ENCODE data around the gene CCDC40. TPM values are rescaled to one million over a fixed set of nuclear protein-coding genes. Genes with fewer than 3 reads are reported as not detected.

The CCDC40 gene
- total RNA-seq, 1 donor from 2014 or later, result 0.37 TPM

DNA sequence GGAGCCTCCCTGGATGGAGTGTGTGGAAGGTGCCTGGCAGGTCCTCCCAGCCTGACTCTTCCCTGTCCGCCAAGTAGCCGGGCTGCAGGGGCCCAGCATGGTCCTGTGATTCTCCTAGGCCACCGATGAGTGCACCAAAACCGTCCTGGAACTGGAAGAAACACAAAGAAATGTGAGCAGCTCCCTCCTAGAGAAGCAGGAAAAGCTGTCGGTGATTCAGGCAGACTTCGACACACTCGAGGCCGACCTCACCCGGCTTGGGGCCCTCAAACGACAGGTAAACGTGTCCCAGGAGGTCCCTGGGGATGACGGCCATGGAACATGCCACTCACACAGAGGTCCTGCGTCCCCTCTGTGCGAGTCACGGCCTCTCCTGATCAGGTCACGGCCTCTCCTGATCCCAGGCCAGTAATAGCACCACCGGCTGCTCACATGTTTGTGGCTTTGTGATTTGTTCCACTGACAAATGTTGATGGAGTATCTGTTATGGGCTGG lies 60.7 kb downstream of the CCDC40 start:
- intact Hi-C loops (cut with micrococcal nuclease), result no loop called here
- Mint-ChIP-seq H3K27me3 (peaks cover 9% of the 10 kb centered on the region), H3K36me3 (ENCODE audit: low read depth) (no peaks in the 10 kb centered on the region), H3K9me3 (no peaks in the 10 kb centered on the region), H3K27ac (no peak overlapping the region), H3K4me1 (peaks cover 18% of the 10 kb centered on the region), H3K4me3 (no peak overlapping the region)
- DNase-seq, result peak; percentile 54

- DNase-seq, result no peak
Measured at GRCh38 chr17:80097844-80098691, 61.6 kb downstream of the CCDC40 start.

GRCh38 chr17:80099291-80100034 lies 63.0 kb downstream of the CCDC40 start:
- H3K27ac Mint-ChIP-seq, result no peak overlapping the region
- no peaks in the 10 kb centered on the region for H3K9me3 Mint-ChIP-seq
- H3K27me3 Mint-ChIP-seq, result peaks cover 8% of the 10 kb centered on the region
- intact Hi-C loops (cut with micrococcal nuclease), result loop anchor here (2.0 kb wide), 1 partner anchor 155 kb away; no protein-coding TSS in a partner anchor
- H3K36me3 Mint-ChIP-seq (ENCODE audit: low read depth), result no peaks in the 10 kb centered on the region
- DNase-seq, result no peak
- peaks cover 24% of the 10 kb centered on the region for H3K4me1 Mint-ChIP-seq
- H3K4me3 Mint-ChIP-seq, result peak overlapping the region; percentile 26

More at GRCh38 chr17:80097844-80098691, 61.6 kb downstream of the CCDC40 start:
- no peaks in the 10 kb centered on the region for H3K36me3 Mint-ChIP-seq (ENCODE audit: low read depth)
- H3K4me1 Mint-ChIP-seq, result peaks cover 21% of the 10 kb centered on the region
- intact Hi-C loops (cut with micrococcal nuclease), result no loop called here
- no peak overlapping the region for H3K27ac Mint-ChIP-seq
- H3K4me3 Mint-ChIP-seq, result no peak overlapping the region
- H3K9me3 Mint-ChIP-seq, result no peaks in the 10 kb centered on the region
- H3K27me3 Mint-ChIP-seq, result peaks cover 7% of the 10 kb centered on the region

DNA sequence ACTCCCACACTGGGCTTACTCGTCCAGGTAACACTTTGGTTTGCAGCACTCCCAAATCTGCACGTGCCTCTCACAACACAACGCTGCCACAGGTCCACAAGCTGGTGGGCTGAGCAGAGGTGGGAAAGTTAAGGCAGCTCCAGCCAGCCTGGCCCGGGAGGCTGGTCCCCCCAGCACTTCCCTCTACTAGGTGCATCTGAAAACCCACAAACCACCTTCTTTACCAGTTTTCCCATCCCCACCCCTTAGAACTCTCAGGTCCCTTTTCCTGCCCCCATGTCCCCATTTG lies 63.5 kb downstream of the CCDC40 start:
- peak overlapping the region; percentile 88 for H3K4me3 Mint-ChIP-seq

DNA sequence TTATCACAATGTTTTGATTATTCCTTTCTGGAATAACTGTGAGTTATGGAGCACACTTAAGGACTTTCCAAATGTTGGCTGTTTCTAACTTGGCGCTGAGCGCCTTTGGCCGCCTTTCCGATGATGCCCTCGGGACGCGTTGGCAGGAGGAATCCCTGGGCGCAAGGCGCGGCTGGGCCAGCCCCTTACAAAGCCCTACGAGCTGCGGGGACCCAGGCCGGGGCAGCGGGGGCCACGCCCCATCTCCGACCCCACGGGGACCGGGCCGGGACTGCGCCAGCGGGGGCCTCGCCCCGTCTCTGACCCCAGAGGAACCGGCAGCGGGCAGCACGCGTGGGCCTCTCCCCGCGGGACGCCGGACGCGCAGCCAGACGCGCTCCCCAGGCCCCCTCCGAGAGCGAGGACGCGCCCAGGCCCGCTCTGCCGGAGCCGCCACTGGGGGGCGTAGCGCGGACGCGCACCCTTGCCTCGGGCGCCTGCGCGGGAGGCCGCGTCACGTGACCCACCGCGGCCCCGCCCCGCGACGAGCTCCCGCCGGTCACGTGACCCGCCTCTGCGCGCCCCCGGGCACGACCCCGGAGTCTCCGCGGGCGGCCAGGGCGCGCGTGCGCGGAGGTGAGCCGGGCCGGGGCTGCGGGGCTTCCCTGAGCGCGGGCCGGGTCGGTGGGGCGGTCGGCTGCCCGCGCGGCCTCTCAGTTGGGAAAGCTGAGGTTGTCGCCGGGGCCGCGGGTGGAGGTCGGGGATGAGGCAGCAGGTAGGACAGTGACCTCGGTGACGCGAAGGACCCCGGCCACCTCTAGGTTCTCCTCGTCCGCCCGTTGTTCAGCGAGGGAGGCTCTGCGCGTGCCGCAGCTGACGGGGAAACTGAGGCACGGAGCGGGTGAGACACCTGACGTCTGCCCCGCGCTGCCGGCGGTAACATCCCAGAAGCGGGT lies 64.8 kb downstream of the CCDC40 start, which contains the start of gene GAA:
Gene GAA, plus strand, starts transcription at position 571 of the 935 bp plus-strand sequence. CDS start 3,006 bp downstream, outside the sequence.
- intact Hi-C loops (cut with micrococcal nuclease), result loop anchor here (1.0 to 2.0 kb wide), 2 partner anchors 46 to 154 kb away; partner anchors contain the start of gene EIF4A3

More for the DNA sequence above, 63.5 kb downstream of the CCDC40 start:
- Mint-ChIP-seq H3K36me3 (ENCODE audit: low read depth) (no peaks in the 10 kb centered on the region), H3K27ac (peak overlapping the region; percentile 72), H3K9me3 (no peaks in the 10 kb centered on the region), H3K4me1 (peaks cover 24% of the 10 kb centered on the region), H3K27me3 (peaks cover 8% of the 10 kb centered on the region)
- DNase-seq, result no peak
- intact Hi-C loops (cut with micrococcal nuclease), result loop anchor here (2.0 kb wide), 1 partner anchor 155 kb away; no protein-coding TSS in a partner anchor

GRCh38 chr17:80101946-80102663 lies 65.7 kb downstream of the CCDC40 start:
- peak overlapping the region; percentile 87 for H3K27ac Mint-ChIP-seq
- intact Hi-C loops (cut with micrococcal nuclease), result loop anchor here (1.0 to 2.0 kb wide), 2 partner anchors 45 to 153 kb away; partner anchors contain the start of gene EIF4A3
- no peaks in the 10 kb centered on the region for H3K9me3 Mint-ChIP-seq
- no peaks in the 10 kb centered on the region for H3K36me3 Mint-ChIP-seq (ENCODE audit: low read depth)
- peak overlapping the region; percentile 95 for H3K4me3 Mint-ChIP-seq
- peaks cover 8% of the 10 kb centered on the region for H3K27me3 Mint-ChIP-seq
- H3K4me1 Mint-ChIP-seq, result peaks cover 24% of the 10 kb centered on the region
- peak; percentile 66 for DNase-seq

More for the DNA sequence above, 64.8 kb downstream of the CCDC40 start, which contains the start of gene GAA:
- Mint-ChIP-seq H3K27me3 (peaks cover 8% of the 10 kb centered on the region), H3K36me3 (ENCODE audit: low read depth) (no peaks in the 10 kb centered on the region), H3K9me3 (no peaks in the 10 kb centered on the region), H3K4me1 (peaks cover 24% of the 10 kb centered on the region), H3K27ac (peak within 1 kb of the TSS; percentile 87), H3K4me3 (peak within 1 kb of the TSS; percentile 95)
- DNase-seq, result peak; percentile 97

- peaks cover 24% of the 10 kb centered on the region for H3K4me1 Mint-ChIP-seq
Measured at GRCh38 chr17:80102664-80103448, 66.4 kb downstream of the CCDC40 start.

GRCh38 chr17:80103449-80104085 lies 67.1 kb downstream of the CCDC40 start:
- intact Hi-C loops (cut with micrococcal nuclease), result no loop called here
- peaks cover 8% of the 10 kb centered on the region for H3K27me3 Mint-ChIP-seq
- peak overlapping the region; percentile 53 for H3K4me3 Mint-ChIP-seq
- no peak overlapping the region for H3K27ac Mint-ChIP-seq
- DNase-seq, result no peak
- no peaks in the 10 kb centered on the region for H3K36me3 Mint-ChIP-seq (ENCODE audit: low read depth)
- H3K9me3 Mint-ChIP-seq, result no peaks in the 10 kb centered on the region
- peaks cover 24% of the 10 kb centered on the region for H3K4me1 Mint-ChIP-seq

More at GRCh38 chr17:80102664-80103448, 66.4 kb downstream of the CCDC40 start:
- H3K27me3 Mint-ChIP-seq, result peaks cover 8% of the 10 kb centered on the region
- peak overlapping the region; percentile 95 for H3K4me3 Mint-ChIP-seq
- intact Hi-C loops (cut with micrococcal nuclease), result no loop called here
- no peaks in the 10 kb centered on the region for H3K36me3 Mint-ChIP-seq (ENCODE audit: low read depth)
- H3K9me3 Mint-ChIP-seq, result no peaks in the 10 kb centered on the region
- DNase-seq, result no peak
- no peak overlapping the region for H3K27ac Mint-ChIP-seq

DNA sequence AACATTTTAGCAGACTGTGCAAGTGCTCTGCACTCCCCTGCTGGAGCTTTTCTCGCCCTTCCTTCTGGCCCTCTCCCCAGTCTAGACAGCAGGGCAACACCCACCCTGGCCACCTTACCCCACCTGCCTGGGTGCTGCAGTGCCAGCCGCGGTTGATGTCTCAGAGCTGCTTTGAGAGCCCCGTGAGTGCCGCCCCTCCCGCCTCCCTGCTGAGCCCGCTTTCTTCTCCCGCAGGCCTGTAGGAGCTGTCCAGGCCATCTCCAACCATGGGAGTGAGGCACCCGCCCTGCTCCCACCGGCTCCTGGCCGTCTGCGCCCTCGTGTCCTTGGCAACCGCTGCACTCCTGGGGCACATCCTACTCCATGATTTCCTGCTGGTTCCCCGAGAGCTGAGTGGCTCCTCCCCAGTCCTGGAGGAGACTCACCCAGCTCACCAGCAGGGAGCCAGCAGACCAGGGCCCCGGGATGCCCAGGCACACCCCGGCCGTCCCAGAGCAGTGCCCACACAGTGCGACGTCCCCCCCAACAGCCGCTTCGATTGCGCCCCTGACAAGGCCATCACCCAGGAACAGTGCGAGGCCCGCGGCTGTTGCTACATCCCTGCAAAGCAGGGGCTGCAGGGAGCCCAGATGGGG lies 68.0 kb downstream of the CCDC40 start:
- intact Hi-C loops (cut with micrococcal nuclease), result no loop called here
- no peak for DNase-seq
- Mint-ChIP-seq H3K27me3 (peaks cover 8% of the 10 kb centered on the region), H3K36me3 (ENCODE audit: low read depth) (no peaks in the 10 kb centered on the region), H3K4me1 (peaks cover 24% of the 10 kb centered on the region), H3K4me3 (no peak overlapping the region), H3K9me3 (no peaks in the 10 kb centered on the region), H3K27ac (no peak overlapping the region)

GRCh38 chr17:80104956-80105375 lies 68.5 kb downstream of the CCDC40 start:
- Mint-ChIP-seq H3K27me3 (peaks cover 6% of the 10 kb centered on the region), H3K4me1 (peaks cover 20% of the 10 kb centered on the region), H3K9me3 (no peaks in the 10 kb centered on the region), H3K4me3 (no peak overlapping the region), H3K36me3 (ENCODE audit: low read depth) (no peaks in the 10 kb centered on the region), H3K27ac (no peak overlapping the region)
- DNase-seq, result no peak
- intact Hi-C loops (cut with micrococcal nuclease), result no loop called here

- H3K36me3 Mint-ChIP-seq (ENCODE audit: low read depth), result no peaks in the 10 kb centered on the region
- no peak for DNase-seq
- H3K27ac Mint-ChIP-seq, result no peak overlapping the region
- H3K4me3 Mint-ChIP-seq, result no peak overlapping the region
- peaks cover 3% of the 10 kb centered on the region for H3K27me3 Mint-ChIP-seq
- H3K4me1 Mint-ChIP-seq, result peaks cover 12% of the 10 kb centered on the region
- intact Hi-C loops (cut with micrococcal nuclease), result no loop called here
- H3K9me3 Mint-ChIP-seq, result no peaks in the 10 kb centered on the region
Measured at GRCh38 chr17:80105762-80106161, 69.3 kb downstream of the CCDC40 start.
